Measurements from ENCODE around the gene TK2. TPM values are rescaled to one million over a fixed set of nuclear protein-coding genes. Genes with fewer than 3 reads are reported as not detected.

TK2 gene
- total and polyA plus RNA-seq, 9 of the 15 experiments (the other 6 are each of a cell fraction or from before 2014, with no cell fraction given): 1.1 to 10.2 (median 5.3) TPM

- peak; percentile 63 for TF ChIP-seq ZNF592 (IDR thresholded peaks at IDR 0.05)
- no peak for TF ChIP-seq FOXA3 (CRISPR knock-in tag; conservative IDR thresholded peaks at IDR 0.05 in 1 of 2, IDR thresholded peaks at IDR 0.05 in 1 of 2)
- no peak for TF ChIP-seq ZNF253 (CRISPR knock-in tag; conservative IDR thresholded peaks at IDR 0.05)
- peak; percentile 62 for TF ChIP-seq MGA (IDR thresholded peaks at IDR 0.05)
- no peak for TF ChIP-seq NCOA4 (IDR thresholded peaks at IDR 0.05; ENCODE audit: partially characterized antibody)
- TF ChIP-seq KDM5B (IDR thresholded peaks at IDR 0.05; ENCODE audit: insufficient replicate concordance, low read depth, low read length): peak; percentile 47
- TF ChIP-seq SIN3A (IDR thresholded peaks at IDR 0.05; ENCODE audit: borderline replicate concordance in 2 of 2, control insufficient read depth in 1 of 2, low read depth in 2 of 2, low read length in 2 of 2): no peak
- no peak for TF ChIP-seq MTA1 (IDR thresholded peaks at IDR 0.05; ENCODE audit: borderline replicate concordance)
- TF ChIP-seq SRSF9 (IDR thresholded peaks at IDR 0.05; ENCODE audit: borderline replicate concordance, low read depth, low read length): no peak
- no peak for TF ChIP-seq TRIM28 (IDR thresholded peaks at IDR 0.05)
- TF ChIP-seq MECOM (CRISPR knock-in tag; IDR thresholded peaks at IDR 0.05): no peak
- TF ChIP-seq BRCA1 (IDR thresholded peaks at IDR 0.05): no peak
- TF ChIP-seq BRCA1 (CRISPR knock-in tag; IDR thresholded peaks at IDR 0.05): no peak
These were observed 1.4 kb upstream of the TK2 start (continued) for GRCh38 chr16:66551348-66551759.
